GM12872 (cell line): Measurements from ENCODE around the gene ZBTB8B.

Experiments
- TF ChIP-seq, protein P1 (sequence below): IDR thresholded peaks from 3 replicates; pipeline ENCODE4 v1.5.1; 2011; ENCODE audit warnings: low read depth, mild to moderate bottlenecking, low read length, moderate library complexity; ENCODE audit not compliant: insufficient read depth

Gene ZBTB8B

GRCh38 chr1:32494711-32495337 lies 30.0 kb downstream of the ZBTB8B start:
- TF ChIP-seq, protein P1, sequence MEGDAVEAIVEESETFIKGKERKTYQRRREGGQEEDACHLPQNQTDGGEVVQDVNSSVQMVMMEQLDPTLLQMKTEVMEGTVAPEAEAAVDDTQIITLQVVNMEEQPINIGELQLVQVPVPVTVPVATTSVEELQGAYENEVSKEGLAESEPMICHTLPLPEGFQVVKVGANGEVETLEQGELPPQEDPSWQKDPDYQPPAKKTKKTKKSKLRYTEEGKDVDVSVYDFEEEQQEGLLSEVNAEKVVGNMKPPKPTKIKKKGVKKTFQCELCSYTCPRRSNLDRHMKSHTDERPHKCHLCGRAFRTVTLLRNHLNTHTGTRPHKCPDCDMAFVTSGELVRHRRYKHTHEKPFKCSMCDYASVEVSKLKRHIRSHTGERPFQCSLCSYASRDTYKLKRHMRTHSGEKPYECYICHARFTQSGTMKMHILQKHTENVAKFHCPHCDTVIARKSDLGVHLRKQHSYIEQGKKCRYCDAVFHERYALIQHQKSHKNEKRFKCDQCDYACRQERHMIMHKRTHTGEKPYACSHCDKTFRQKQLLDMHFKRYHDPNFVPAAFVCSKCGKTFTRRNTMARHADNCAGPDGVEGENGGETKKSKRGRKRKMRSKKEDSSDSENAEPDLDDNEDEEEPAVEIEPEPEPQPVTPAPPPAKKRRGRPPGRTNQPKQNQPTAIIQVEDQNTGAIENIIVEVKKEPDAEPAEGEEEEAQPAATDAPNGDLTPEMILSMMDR, result no peak

DNA sequence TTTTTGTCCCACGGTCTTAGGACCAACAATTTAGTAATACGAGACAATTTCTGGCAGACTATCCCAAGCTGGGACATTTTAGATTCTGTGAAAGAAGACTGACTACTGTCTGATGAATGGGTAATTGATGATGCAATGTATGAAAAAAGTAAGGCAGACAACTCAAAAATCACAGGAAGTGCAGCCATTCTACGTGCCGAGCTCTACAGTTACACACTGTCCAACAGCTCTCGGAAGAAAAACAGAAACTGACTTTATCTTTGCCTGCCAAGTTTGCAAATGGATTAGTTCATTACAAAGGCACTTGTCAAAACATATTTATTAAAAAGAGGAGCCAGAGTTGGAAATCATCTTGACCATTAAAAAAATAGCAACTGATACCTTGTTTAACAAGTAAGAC lies 31.3 kb downstream of the ZBTB8B start:
- TF ChIP-seq, protein P1, result no peak

DNA sequence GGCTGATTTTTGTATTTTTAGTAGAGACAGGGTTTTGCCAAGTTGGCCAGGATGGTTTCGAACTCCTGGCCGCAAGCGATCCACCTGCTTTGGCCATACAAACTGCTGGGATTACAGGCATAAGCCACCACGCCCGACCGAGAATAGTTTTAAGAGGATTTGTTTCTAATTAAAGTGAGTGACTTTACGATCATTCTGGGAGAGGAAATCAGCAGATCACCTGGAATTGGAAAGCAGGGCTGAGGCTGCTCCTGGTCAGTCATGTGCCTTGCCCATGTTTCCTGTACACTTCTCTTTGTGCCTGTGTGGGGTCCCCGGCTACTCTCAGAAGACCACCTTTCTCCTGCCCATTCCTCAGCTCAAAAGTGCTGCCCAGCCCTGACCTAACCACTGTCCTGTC lies 33.9 kb downstream of the ZBTB8B start:
- TF ChIP-seq, protein P1, result no peak

GRCh38 chr1:32500387-32501209 lies 35.7 kb downstream of the ZBTB8B start:
- TF ChIP-seq, protein P1, result no peak

GRCh38 chr1:32501865-32502264 lies 37.0 kb downstream of the ZBTB8B start:
- TF ChIP-seq, protein P1, result no peak

GRCh38 chr1:32503153-32503552 lies 38.3 kb downstream of the ZBTB8B start:
- TF ChIP-seq, protein P1, result no peak

DNA sequence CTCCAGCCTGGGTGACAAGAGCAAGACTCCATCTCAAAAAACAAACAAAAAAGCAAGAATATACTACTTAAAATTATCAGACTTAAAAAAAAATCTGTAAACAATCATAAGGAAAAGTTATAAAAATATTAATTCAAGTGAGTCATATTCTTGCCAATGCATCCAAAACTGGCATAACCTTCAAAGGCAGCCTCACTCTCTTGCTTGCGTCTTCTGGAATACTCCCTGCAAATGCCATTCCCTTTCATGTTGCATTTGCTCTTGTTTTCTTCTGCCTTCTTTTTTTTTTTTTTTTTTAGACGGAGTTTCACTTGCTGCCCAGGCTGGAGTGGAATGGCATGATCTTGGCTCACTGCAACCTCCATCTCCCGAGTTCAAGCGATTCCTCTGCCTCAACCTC lies 42.1 kb downstream of the ZBTB8B start:
- TF ChIP-seq, protein P1, result no peak
